ENCODE data around the gene POU2F1. TPM values are rescaled to one million over a fixed set of nuclear protein-coding genes. Genes with fewer than 3 reads are reported as not detected.

Gene POU2F1
- total RNA-seq, 1 experiment from 2014 or later = 25.3 TPM

DNA sequence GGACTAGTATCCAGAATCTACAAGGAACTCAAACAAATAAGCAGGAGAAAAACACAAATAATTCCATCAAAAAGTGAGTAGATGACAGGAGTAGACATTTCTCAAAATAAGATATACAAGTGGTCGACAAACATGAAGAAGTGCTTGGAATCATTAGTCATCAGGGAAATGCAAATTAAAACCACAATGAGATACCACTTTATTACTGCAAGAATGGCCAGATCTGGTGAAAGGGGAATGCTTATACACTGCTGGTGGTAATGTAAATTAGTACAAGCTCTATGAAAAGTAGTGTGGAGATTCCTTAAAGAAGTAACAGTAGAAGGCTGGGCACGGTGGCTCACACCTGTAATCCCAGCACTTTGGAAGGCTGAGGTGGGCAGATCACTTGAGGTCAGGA, 73.8 kb downstream of the POU2F1 start:
- peaks cover 14% of the 10 kb centered on the region for H3K4me1 Mint-ChIP-seq (ENCODE audit: low read depth, unreplicated experiment)
- no peaks in the 10 kb centered on the region for H3K27me3 Mint-ChIP-seq (ENCODE audit: unreplicated experiment)
- H3K36me3 Mint-ChIP-seq (ENCODE audit: insufficient read depth, unreplicated experiment) = no peaks in the 10 kb centered on the region
- TF ChIP-seq, protein P1, sequence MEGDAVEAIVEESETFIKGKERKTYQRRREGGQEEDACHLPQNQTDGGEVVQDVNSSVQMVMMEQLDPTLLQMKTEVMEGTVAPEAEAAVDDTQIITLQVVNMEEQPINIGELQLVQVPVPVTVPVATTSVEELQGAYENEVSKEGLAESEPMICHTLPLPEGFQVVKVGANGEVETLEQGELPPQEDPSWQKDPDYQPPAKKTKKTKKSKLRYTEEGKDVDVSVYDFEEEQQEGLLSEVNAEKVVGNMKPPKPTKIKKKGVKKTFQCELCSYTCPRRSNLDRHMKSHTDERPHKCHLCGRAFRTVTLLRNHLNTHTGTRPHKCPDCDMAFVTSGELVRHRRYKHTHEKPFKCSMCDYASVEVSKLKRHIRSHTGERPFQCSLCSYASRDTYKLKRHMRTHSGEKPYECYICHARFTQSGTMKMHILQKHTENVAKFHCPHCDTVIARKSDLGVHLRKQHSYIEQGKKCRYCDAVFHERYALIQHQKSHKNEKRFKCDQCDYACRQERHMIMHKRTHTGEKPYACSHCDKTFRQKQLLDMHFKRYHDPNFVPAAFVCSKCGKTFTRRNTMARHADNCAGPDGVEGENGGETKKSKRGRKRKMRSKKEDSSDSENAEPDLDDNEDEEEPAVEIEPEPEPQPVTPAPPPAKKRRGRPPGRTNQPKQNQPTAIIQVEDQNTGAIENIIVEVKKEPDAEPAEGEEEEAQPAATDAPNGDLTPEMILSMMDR (IDR thresholded peaks at IDR 0.05; ENCODE audit: unreplicated experiment) = no peak
- H3K9me3 Mint-ChIP-seq (ENCODE audit: low read depth, unreplicated experiment) = no peaks in the 10 kb centered on the region
- H3K27ac Mint-ChIP-seq (ENCODE audit: unreplicated experiment) = no peak overlapping the region
- BruUV-seq (replicated peaks) = no TSS peak
- intact Hi-C loops (cut with micrococcal nuclease; ENCODE audit: unreplicated experiment) = no loop called here
- H3K4me3 Mint-ChIP-seq (ENCODE audit: low read depth, unreplicated experiment) = no peak overlapping the region
- no peak for DNase-seq
- CTCF ChIA-PET = interaction anchor here (0.6 kb wide), 1 partner anchor 58 kb away, joined by 3 read pairs; no protein-coding TSS in a partner anchor

DNA sequence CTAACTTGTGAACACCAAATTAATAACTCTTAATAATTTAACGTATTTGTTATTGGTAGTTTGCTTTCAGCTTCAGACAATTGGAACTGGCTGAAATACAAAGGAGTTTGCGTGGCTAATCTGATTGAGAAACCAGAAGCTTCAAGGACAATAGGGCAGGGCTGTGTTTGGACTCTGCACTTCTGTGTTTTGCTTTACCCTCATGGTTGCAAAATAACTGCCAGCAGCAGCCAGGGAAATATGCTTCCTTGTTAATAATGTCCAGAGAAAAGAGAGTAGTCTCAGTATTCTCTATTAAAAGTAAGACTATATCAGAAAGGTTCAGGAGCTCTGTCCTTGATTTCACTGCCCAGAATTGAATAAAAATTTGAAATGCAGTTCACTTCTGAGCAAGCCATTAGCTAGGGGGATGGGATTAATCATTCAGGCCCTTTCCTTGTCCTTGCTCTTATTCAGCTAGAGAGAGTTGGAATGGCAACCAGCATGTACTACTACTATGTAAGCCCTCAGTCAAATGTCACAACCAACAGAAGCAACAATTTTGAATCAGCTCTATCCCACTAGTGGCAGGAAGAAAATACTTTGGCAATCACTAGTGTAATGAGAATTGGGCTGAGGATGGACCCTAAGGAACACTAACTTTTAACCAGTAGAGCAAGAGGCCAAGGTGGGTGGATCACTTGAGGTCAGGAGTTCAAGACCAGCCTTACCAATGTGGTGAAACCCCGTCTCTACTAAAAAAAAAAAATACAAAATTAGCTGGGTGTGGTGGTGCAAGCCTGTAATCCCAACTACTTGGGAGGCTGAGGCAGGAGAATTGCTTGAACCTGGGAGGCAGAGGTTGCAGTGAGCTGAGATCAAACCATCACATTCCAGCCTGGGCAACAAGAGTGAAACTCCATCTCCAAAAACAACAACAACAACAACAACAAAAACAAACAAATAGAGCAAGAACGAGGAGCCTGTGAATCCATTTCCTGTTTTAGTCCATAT, 76.8 kb downstream of the POU2F1 start:
- BruUV-seq (replicated peaks) = no TSS peak
- Mint-ChIP-seq H3K4me1 (ENCODE audit: low read depth, unreplicated experiment) (peaks cover 14% of the 10 kb centered on the region), H3K4me3 (ENCODE audit: low read depth, unreplicated experiment) (peak overlapping the region; percentile 11), H3K9me3 (ENCODE audit: low read depth, unreplicated experiment) (no peaks in the 10 kb centered on the region), H3K36me3 (ENCODE audit: insufficient read depth, unreplicated experiment) (no peaks in the 10 kb centered on the region), H3K27me3 (ENCODE audit: unreplicated experiment) (no peaks in the 10 kb centered on the region), H3K27ac (ENCODE audit: unreplicated experiment) (peak overlapping the region; percentile 79)
- CTCF ChIA-PET = no interaction called here
- intact Hi-C loops (cut with micrococcal nuclease; ENCODE audit: unreplicated experiment) = no loop called here
- DNase-seq = peak; percentile 19
- TF ChIP-seq, protein P1 (IDR thresholded peaks at IDR 0.05; ENCODE audit: unreplicated experiment) = no peak

DNA sequence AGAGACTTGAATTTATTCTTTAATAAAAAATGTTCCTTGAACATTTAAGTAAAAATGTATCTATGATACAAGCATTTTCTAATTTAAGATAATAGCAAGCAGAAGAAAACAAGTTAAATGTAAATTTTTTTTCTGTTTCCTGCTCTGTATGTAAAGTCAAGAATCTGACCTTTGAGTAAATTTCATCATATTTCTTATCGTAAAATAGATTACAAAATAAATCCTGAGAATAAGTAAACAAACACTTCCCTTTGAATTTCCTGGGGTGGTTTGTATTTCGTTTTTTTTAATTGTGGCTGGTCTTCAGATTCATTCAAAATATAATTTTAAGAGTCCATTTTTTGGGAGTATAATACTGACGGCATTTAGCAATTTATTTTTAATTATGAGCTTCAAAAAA, 77.6 kb downstream of the POU2F1 start:
- Mint-ChIP-seq H3K4me1 (ENCODE audit: low read depth, unreplicated experiment) (peaks cover 14% of the 10 kb centered on the region), H3K4me3 (ENCODE audit: low read depth, unreplicated experiment) (no peak overlapping the region), H3K9me3 (ENCODE audit: low read depth, unreplicated experiment) (no peaks in the 10 kb centered on the region), H3K36me3 (ENCODE audit: insufficient read depth, unreplicated experiment) (no peaks in the 10 kb centered on the region), H3K27ac (ENCODE audit: unreplicated experiment) (peak overlapping the region; percentile 79), H3K27me3 (ENCODE audit: unreplicated experiment) (no peaks in the 10 kb centered on the region)
- no peak for DNase-seq
- TF ChIP-seq, protein P1 (IDR thresholded peaks at IDR 0.05; ENCODE audit: unreplicated experiment) = no peak
- CTCF ChIA-PET = no interaction called here
- no TSS peak for BruUV-seq (replicated peaks)
- intact Hi-C loops (cut with micrococcal nuclease; ENCODE audit: unreplicated experiment) = no loop called here

DNA sequence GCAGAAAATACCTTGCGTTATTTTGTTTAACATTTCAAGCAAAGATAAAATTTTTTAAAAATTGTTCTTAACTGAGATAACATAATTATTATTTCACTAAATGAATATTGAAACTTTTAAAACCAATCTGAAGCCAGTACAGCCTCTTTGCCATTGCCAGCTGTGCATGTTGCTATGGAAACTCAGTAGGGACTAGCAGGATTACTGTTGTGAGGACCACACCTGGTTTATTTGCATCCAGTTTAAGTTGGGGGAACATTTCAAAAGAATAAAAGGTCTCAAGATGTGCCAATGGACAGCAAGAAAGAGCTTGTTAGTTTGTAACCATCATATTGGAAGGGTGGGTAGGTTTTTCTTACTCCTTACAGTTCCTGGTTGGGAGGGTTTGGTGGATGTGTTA, 80.7 kb downstream of the POU2F1 start:
- H3K27ac Mint-ChIP-seq (ENCODE audit: unreplicated experiment) = no peak overlapping the region
- intact Hi-C loops (cut with micrococcal nuclease; ENCODE audit: unreplicated experiment) = no loop called here
- DNase-seq = no peak
- no peaks in the 10 kb centered on the region for H3K9me3 Mint-ChIP-seq (ENCODE audit: low read depth, unreplicated experiment)
- no TSS peak for BruUV-seq (replicated peaks)
- H3K4me3 Mint-ChIP-seq (ENCODE audit: low read depth, unreplicated experiment) = no peak overlapping the region
- CTCF ChIA-PET = no interaction called here
- peaks cover 29% of the 10 kb centered on the region for H3K4me1 Mint-ChIP-seq (ENCODE audit: low read depth, unreplicated experiment)
- no peaks in the 10 kb centered on the region for H3K36me3 Mint-ChIP-seq (ENCODE audit: insufficient read depth, unreplicated experiment)
- TF ChIP-seq, protein P1 (IDR thresholded peaks at IDR 0.05; ENCODE audit: unreplicated experiment) = no peak
- no peaks in the 10 kb centered on the region for H3K27me3 Mint-ChIP-seq (ENCODE audit: unreplicated experiment)
